GM12878 (cell line): ENCODE data around the gene NF1. TPM values are rescaled to one million over a fixed set of nuclear protein-coding genes. Genes with fewer than 3 reads are reported as not detected.
"Not testable (repeated sequence)": the region's sequence is repeated elsewhere in the genome, so short reads cannot be mapped to it uniquely, and the experiment has no call there.

Experiments used
- ATAC-seq: fragments of 200-7000 bp; cut with Tn5 transposase; 3 replicates; pipeline ENCODE4 v1.9.1; 2020; ENCODE audit warnings: mild to moderate bottlenecking, moderate library complexity
- BruUV-seq: library from RNA; stranded (reverse); fragments of 400-500 nt; replicated peaks from 2 replicates; lab custom pipeline; 2021; lab: Mats Ljungman, UMichigan
- CTCF ChIA-PET: fragments of 300-600 bp; sonication (Branson Sonifier 250); formaldehyde crosslinking; extraction: SDS; loops from one replicate; lab custom pipeline; 2021; ENCODE audit warnings: inconsistent platforms; lab: Yijun Ruan, JAX
- POLR2A ChIA-PET: fragments of 350-600 bp; formaldehyde crosslinking; extraction: SDS; loops from one replicate; lab custom pipeline; 2021; ENCODE audit warnings: inconsistent platforms; lab: Charles Lee
- RAD21 ChIA-PET: fragments of 300-600 bp; sonication (Branson Sonifier 250); formaldehyde crosslinking; loops from one replicate; lab custom pipeline; 2023; ENCODE audit warnings: antibody characterized with exemption; ENCODE audit not compliant: unreplicated experiment; lab: Charles Lee
- SMC1A ChIA-PET: fragments of 300-600 bp; sonication (Branson Sonifier 250); formaldehyde crosslinking; loops from one replicate; lab custom pipeline; 2023; ENCODE audit not compliant: unreplicated experiment, uncharacterized antibody; lab: Charles Lee
- DNase-seq: peaks from one replicate; pipeline ENCODE4 v3.0.0-alpha.2; 2011; ENCODE audit warnings: low read depth, low spot score
- FAIRE-seq: peaks from 3 replicates; lab custom pipeline; 2011; peaks lifted over from hg19 to GRCh38; lab: Jason Lieb, UNC
- H2AFZ ChIP-seq: 2 replicates; pipeline ENCODE4 v1.6.0; 2011; ENCODE audit warnings: low read depth, low read length, control low read depth; ENCODE audit not compliant: control insufficient read depth
- H3K27ac ChIP-seq: 2 replicates; pipeline ENCODE4 v1.5.1; 2011; ENCODE audit warnings: control low read depth; ENCODE audit not compliant: control insufficient read depth, insufficient read depth
- H3K27me3 ChIP-seq, 2 experiments: replicated peaks in 1 of 2; 2 replicates each; pipeline versions ENCODE4 v1.6.0 to v1.6.1; 2011; ENCODE audit warnings: low read length in 1 of 2; ENCODE audit not compliant: control insufficient read depth in 2 of 2, insufficient read depth in 2 of 2
- H3K36me3 ChIP-seq, 2 experiments: 2 replicates each; pipeline ENCODE4 v1.5.1; 2011; ENCODE audit warnings: low read length in 1 of 2; ENCODE audit not compliant: control insufficient read depth in 2 of 2, insufficient read depth in 2 of 2
- H3K4me1 ChIP-seq: 2 replicates; pipeline ENCODE4 v1.6.1; 2011; ENCODE audit warnings: mild to moderate bottlenecking, low read length, moderate library complexity, mixed read lengths; ENCODE audit not compliant: control insufficient read depth, insufficient read depth
- H3K4me2 ChIP-seq: 2 replicates; pipeline ENCODE4 v1.6.0; 2011; ENCODE audit warnings: control low read depth; ENCODE audit not compliant: control insufficient read depth, insufficient read depth
- H3K4me3 ChIP-seq: fragments of 200-600 bp; sonication (generic); 2 replicates; pipeline ENCODE4 v1.5.1; 2016
- H3K79me2 ChIP-seq: 2 replicates; pipeline ENCODE4 v1.6.0; 2011; ENCODE audit warnings: low read length; ENCODE audit not compliant: control insufficient read depth, insufficient read depth
- H3K9ac ChIP-seq: 2 replicates; pipeline ENCODE4 v1.8.0; 2011; ENCODE audit warnings: low read length, control low read depth, mixed read lengths; ENCODE audit not compliant: control insufficient read depth, insufficient read depth
- H3K9me3 ChIP-seq: replicated peaks from 3 replicates; pipeline ENCODE4 v1.5.1; 2011; ENCODE audit warnings: mild to moderate bottlenecking, low read length; ENCODE audit not compliant: control insufficient read depth, insufficient read depth
- H4K20me1 ChIP-seq: 2 replicates; pipeline ENCODE4 v1.6.0; 2011; ENCODE audit not compliant: control insufficient read depth, insufficient read depth
- HDGF ChIP-seq: fragments of 450-650 bp; IDR thresholded peaks from 2 replicates; pipeline ENCODE4 v1.6.1; 2016; ENCODE audit warnings: antibody characterized with exemption
- MTA3 ChIP-seq: IDR thresholded peaks from 2 replicates; pipeline ENCODE4 v1.6.1; 2012; ENCODE audit warnings: low read length, inconsistent platforms, borderline replicate concordance
- RUNX3 ChIP-seq: IDR thresholded peaks from 2 replicates; pipeline ENCODE4 v1.6.1; 2012; ENCODE audit warnings: low read length, inconsistent platforms
- USF1 ChIP-seq: IDR thresholded peaks from 2 replicates; pipeline ENCODE4 v1.6.1; 2011; ENCODE audit warnings: borderline replicate concordance, low read depth, mild to moderate bottlenecking, moderate library complexity, mixed read lengths, low read length; ENCODE audit not compliant: insufficient read depth; ENCODE audit errors: extremely low read length
- ZNF592 ChIP-seq: fragments of 450-650 bp; IDR thresholded peaks from 2 replicates; pipeline ENCODE4 v1.6.1; 2017; ENCODE audit warnings: mild to moderate bottlenecking, moderate library complexity
- WGBS: methylation state at CpG from one replicate; pipeline ENCODE4 v1.1.6; 2016; ENCODE audit warnings: low lambda C conversion rate; ENCODE audit not compliant: insufficient replicate concordance, insufficient coverage; ENCODE audit errors: missing lambda C conversion rate; 5-methylcytosine and 5-hydroxymethylcytosine counted together
- in situ Hi-C: fragments of 300-500 bp; cut with MboI; formaldehyde crosslinking; loops from 9 replicates; pipeline ENCODE4 v1.14.3; 2018; ENCODE audit warnings: mixed read lengths
- intact Hi-C: fragments of 100-400 bp; cut with micrococcal nuclease; formaldehyde crosslinking; loops from one replicate; pipeline ENCODE4 v1.14.2; 2022; ENCODE audit not compliant: unreplicated experiment
- polyA plus RNA-seq, 11 experiments: library from polyadenylated mRNA; depleted of rRNA in 4 of 11; unstranded in 6 of 11; stranded (reverse) in 5 of 11; fragments of >200 nt; fragmentation: Nextera tagmentation in 4 of 11; fragmentation: Illumina TruSeq in 1 of 11; extraction: Ambion mirVana in 4 of 11; extraction: Trizol in 1 of 11; gene quantifications; 1 replicate in 1 of 11; 2 replicates in 10 of 11; pipeline versions ENCODE4 v1.2.1 to v1.2.3, GENCODE V29; 2011 to 2016; ENCODE audit warnings: inconsistent platforms in 2 of 11, missing spikeins in 2 of 11, low read depth in 1 of 11
- total RNA-seq, 4 experiments: library from RNA; depleted of rRNA in 3 of 4; stranded (reverse); fragments of >200 nt in 3 of 4; fragmentation: Illumina TruSeq in 1 of 4; extraction: Trizol in 1 of 4; gene quantifications; 2 replicates each; pipeline versions ENCODE4 v1.2.1 to v1.2.3, GENCODE V29; 2013 to 2021

Gene NF1
- total and polyA plus RNA-seq, 10 of the 15 experiments (the other 5 are each of a cell fraction or from before 2014, with no cell fraction given) = 2.5 to 31.8 (median 16.6) TPM

- TF ChIP-seq ZNF592 (no peak), MTA3 (no peak), HDGF (no peak)
- TF ChIP-seq, all 136 proteins: peak for 0
These were observed 16.4 kb downstream of the NF1 start (continued) for GRCh38 chr17:31111183-31111582.

- ChIA-PET CTCF (interaction anchor here (0.7 to 1.4 kb wide), 3 partner anchors 11 to 261 kb away, joined by 3 read pairs; no protein-coding TSS in a partner anchor), SMC1A (interaction anchor here (0.6 to 2.5 kb wide), 7 partner anchors 12 to 277 kb away, joined by 3 to 11 read pairs (median 3); no protein-coding TSS in a partner anchor), RAD21 (interaction anchor here (0.6 kb wide), 1 partner anchor 29 kb away, joined by 3 read pairs; no protein-coding TSS in a partner anchor), POLR2A (interaction anchor here (0.5 to 1.2 kb wide), 3 partner anchors 11 to 142 kb away, joined by 3 to 4 read pairs (median 3); no protein-coding TSS in a partner anchor)
- H3K27me3 ChIP-seq = no peaks in the 10 kb centered on the region
- H3K79me2 ChIP-seq = peaks cover 8% of the 10 kb centered on the region
- H3K9me3 ChIP-seq = no peaks in the 10 kb centered on the region
- no peak overlapping the region for H3K4me2 ChIP-seq
- no TSS peak for BruUV-seq
- no peak overlapping the region for H2AFZ ChIP-seq
- H3K27ac ChIP-seq = no peak overlapping the region
- H3K4me1 ChIP-seq = peaks cover 5% of the 10 kb centered on the region; the same call in 1 of the 2 replicates
- in situ Hi-C loops (no loop called here), intact Hi-C loops (no loop called here)
- no peaks in the 10 kb centered on the region for H4K20me1 ChIP-seq
- H3K36me3 ChIP-seq = no peaks in the 10 kb centered on the region
- FAIRE-seq = no peak
- no peak overlapping the region for H3K4me3 ChIP-seq
- 100% methylated on average over 1 of the region's 1 CpG for WGBS
- peak; percentile 57 for ATAC-seq
- TF ChIP-seq USF1 (no peak), RUNX3 (peak; percentile 76)
- no peak for DNase-seq
- no peak overlapping the region for H3K9ac ChIP-seq
These were observed 17.4 kb downstream of the NF1 start for GRCh38 chr17:31112001-31112661.

GRCh38 chr17:31113368-31113767 is 18.6 kb downstream of the NF1 start:
- H3K4me3 ChIP-seq, H3K27me3 ChIP-seq, H3K9ac ChIP-seq, H3K4me1 ChIP-seq, DNase-seq, in situ Hi-C loops, H3K27ac ChIP-seq, intact Hi-C loops, BruUV-seq, ATAC-seq, H4K20me1 ChIP-seq, H3K36me3 ChIP-seq, H2AFZ ChIP-seq, H3K9me3 ChIP-seq, H3K79me2 ChIP-seq, H3K4me2 ChIP-seq, FAIRE-seq: not testable (repeated sequence)
- ChIA-PET RAD21 (interaction anchor here (1.0 kb wide), 1 partner anchor 13 kb away, joined by 3 read pairs; no protein-coding TSS in a partner anchor), CTCF (interaction anchor here (0.5 to 1.4 kb wide), 6 partner anchors 16 to 259 kb away, joined by 3 read pairs; no protein-coding TSS in a partner anchor), POLR2A (interaction anchor here (0.6 kb wide), 1 partner anchor 741 kb away, joined by 3 read pairs; no protein-coding TSS in a partner anchor), SMC1A (interaction anchor here (0.8 to 2.5 kb wide), 6 partner anchors 11 to 104 kb away, joined by 3 to 11 read pairs (median 4); no protein-coding TSS in a partner anchor)
- WGBS = 16% methylated on average over 7 of the region's 7 CpGs
